Ascending aorta (tissue), 2 donors: ENCODE measurements around the gene CAMK1G. TPM values are rescaled to one million over a fixed set of nuclear protein-coding genes. Genes with fewer than 3 reads are reported as not detected.

Source experiments
- DNase-seq, 2 donors: peaks; one replicate each; pipeline ENCODE4 v3.0.0-alpha.2; 2019; ENCODE audit warnings: low spot score in 2 of 2
- H3K27ac ChIP-seq, 2 donors: fragments of 200-600 bp; sonication (generic); one replicate each; pipeline ENCODE4 v1.5.1; 2016 to 2017; ENCODE audit warnings: mild to moderate bottlenecking in 1 of 2
- H3K27me3 ChIP-seq: fragments of 200-600 bp; sonication (generic); one replicate; pipeline ENCODE4 v1.5.1; 2017
- H3K36me3 ChIP-seq, 2 donors: fragments of 200-600 bp; sonication (generic); one replicate each; pipeline ENCODE4 v1.5.1; 2016
- H3K4me1 ChIP-seq, 2 donors: fragments of 200-600 bp; sonication (generic); one replicate each; pipeline ENCODE4 v1.5.1; 2016 to 2017; ENCODE audit warnings: mild to moderate bottlenecking in 1 of 2
- H3K4me3 ChIP-seq, 2 donors: fragments of 200-600 bp; sonication (generic); one replicate each; pipeline ENCODE4 v1.5.1; 2016 to 2017; ENCODE audit warnings: mild to moderate bottlenecking in 1 of 2
- H3K9me3 ChIP-seq, 2 donors: fragments of 200-600 bp; sonication (generic); one replicate each; pipeline ENCODE4 v1.5.1; 2016
- CTCF ChIP-seq, 3 experiments: fragments of 200-600 bp in 2 of 3; fragments of 450-650 bp in 1 of 3; sonication (generic) in 2 of 3; IDR thresholded peaks; one replicate each; pipeline ENCODE4 v1.5.1; 2016 to 2019; ENCODE audit warnings: antibody characterized with exemption in 3 of 3, mild to moderate bottlenecking in 1 of 3, moderate library complexity in 1 of 3
- intact Hi-C: fragments of 100-400 bp; cut with DNase I; formaldehyde crosslinking; loops from one replicate; pipeline ENCODE4 v1.15.1; 2023
- total RNA-seq: library from RNA; depleted of rRNA; stranded (reverse); fragments of >200 nt; gene quantifications from one replicate; pipeline ENCODE4 v1.1.0, GENCODE V29; 2016

The CAMK1G gene
- total RNA-seq, 1 donor from 2014 or later = not detected

DNA sequence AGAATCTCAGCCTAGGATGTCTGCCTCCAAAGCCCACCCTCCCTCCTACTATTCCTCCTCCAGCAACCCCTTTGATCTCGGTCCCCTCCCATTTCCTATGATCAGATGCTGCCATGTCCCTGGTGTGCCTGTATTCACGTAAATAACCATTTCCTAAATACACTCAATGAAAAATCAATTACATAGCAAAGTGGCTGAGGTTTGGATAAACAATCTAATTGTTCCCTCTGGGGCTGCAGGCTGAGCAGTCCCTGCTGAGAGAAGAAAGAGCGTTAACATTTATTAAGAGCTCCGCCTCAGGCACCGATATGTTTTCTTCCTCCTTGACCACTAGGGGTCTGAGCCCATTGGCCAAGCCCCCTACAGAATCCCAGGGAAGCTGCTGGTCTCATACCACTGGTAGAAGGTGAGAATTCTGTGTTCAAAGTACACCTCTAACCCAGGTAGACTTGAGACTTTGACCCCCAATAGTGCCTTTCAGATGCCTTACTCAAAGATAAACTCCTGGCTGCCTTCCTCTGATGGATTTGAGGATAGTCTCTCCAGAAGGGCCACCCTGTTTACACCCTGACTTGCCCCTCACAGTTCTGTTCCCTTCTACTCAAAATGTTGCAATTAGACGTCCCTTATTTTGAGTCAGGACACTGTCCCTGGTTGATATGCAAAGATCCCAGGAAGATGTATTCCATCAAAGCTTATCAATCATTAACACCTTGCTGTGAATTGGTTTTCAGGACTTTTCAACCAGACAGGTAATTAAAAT, 33.9 kb upstream of the CAMK1G start:
- Histone ChIP-seq H3K27me3 (no peaks in the 10 kb centered on the region), H3K4me3 (no peak overlapping the region), H3K36me3 (no peaks in the 10 kb centered on the region), H3K9me3 (no peaks in the 10 kb centered on the region), H3K4me1 (no peaks in the 10 kb centered on the region), H3K27ac (no peak overlapping the region)
- intact Hi-C loops = no loop called here
- DNase-seq = no peak
- TF ChIP-seq CTCF (IDR thresholded peaks at IDR 0.05) = no peak

DNA sequence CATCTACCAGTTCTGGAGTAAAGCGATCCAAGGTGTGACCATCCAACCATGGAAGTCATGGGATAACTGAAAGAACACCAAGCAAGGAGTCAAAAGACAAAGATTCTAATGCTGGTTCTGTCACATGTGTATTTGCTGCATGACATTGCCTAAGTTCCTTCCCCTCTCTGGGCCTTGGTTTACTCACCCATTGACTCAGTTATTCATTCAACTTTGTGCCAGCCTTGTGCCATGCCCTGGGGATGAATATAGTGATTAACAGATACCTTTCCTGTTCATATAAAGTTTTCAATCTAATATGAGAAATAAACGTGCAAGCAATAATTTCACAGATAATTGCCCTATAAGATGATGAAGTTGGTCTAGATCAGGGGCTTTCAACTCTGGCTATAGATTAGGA, 33.0 kb upstream of the CAMK1G start:
- intact Hi-C loops = no loop called here

GRCh38 chr1:209552406-209553264, 30.9 kb upstream of the CAMK1G start:
- DNase-seq = no peak
- no peak for TF ChIP-seq CTCF (IDR thresholded peaks at IDR 0.05)

More for the DNA sequence above, 33.0 kb upstream of the CAMK1G start:
- H3K4me3 ChIP-seq = no peak overlapping the region
- no peak for TF ChIP-seq CTCF (IDR thresholded peaks at IDR 0.05)
- no peaks in the 10 kb centered on the region for H3K4me1 ChIP-seq
- H3K9me3 ChIP-seq = no peaks in the 10 kb centered on the region
- DNase-seq = no peak
- H3K27ac ChIP-seq = no peak overlapping the region
- no peaks in the 10 kb centered on the region for H3K36me3 ChIP-seq
- no peaks in the 10 kb centered on the region for H3K27me3 ChIP-seq

DNA sequence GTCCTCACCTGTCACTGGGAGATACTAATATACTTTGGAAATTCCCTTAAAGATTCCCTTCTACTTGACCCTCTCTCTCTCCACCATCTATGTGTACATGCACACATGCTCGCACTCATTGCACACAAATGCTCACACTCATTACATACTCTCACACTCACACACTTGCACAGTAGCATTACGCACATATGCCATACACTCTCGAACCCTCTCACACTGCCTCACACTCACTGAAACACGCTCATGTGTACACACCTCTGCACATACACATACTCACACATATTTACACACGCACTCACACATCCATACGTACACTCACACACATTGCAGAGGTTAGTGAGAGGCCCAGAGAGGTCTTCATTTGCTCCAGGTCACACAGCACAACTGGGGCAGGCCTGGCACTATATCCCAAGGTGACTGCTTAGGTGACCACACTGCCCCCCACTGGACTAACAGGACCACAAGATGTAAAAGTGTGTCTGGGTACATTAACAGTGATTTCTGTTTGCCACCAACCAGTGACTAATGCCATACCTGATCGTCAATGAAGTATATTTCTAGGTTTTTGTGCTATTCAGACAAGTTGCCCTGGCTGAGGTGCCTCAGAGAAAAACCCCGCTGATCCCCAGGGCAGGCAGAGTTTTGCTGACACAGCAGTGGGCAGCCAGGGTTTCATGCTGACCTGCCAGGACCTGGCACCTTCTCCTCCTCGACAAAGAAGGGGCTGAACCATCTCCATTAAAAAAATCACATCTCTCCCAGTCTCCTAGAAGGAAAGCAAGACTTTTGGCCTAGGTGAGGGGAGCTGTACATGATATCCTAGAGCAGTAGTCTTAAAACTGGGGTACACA, 28.5 kb upstream of the CAMK1G start:
- DNase-seq = no peak
- TF ChIP-seq CTCF (IDR thresholded peaks at IDR 0.05) = no peak
- intact Hi-C loops = no loop called here
- H3K4me3 ChIP-seq = no peak overlapping the region
- H3K9me3 ChIP-seq = no peaks in the 10 kb centered on the region
- no peaks in the 10 kb centered on the region for H3K27me3 ChIP-seq
- no peaks in the 10 kb centered on the region for H3K36me3 ChIP-seq
- H3K4me1 ChIP-seq = no peaks in the 10 kb centered on the region
- H3K27ac ChIP-seq = no peak overlapping the region

More at GRCh38 chr1:209552406-209553264, 30.9 kb upstream of the CAMK1G start:
- Histone ChIP-seq H3K27me3 (no peaks in the 10 kb centered on the region), H3K36me3 (no peaks in the 10 kb centered on the region), H3K4me1 (no peaks in the 10 kb centered on the region), H3K4me3 (no peak overlapping the region), H3K9me3 (no peaks in the 10 kb centered on the region), H3K27ac (no peak overlapping the region)
- intact Hi-C loops = no loop called here

GRCh38 chr1:209556162-209556690, 27.3 kb upstream of the CAMK1G start:
- DNase-seq = no peak
- H3K4me1 ChIP-seq = no peaks in the 10 kb centered on the region
- H3K4me3 ChIP-seq = no peak overlapping the region
- H3K9me3 ChIP-seq = no peaks in the 10 kb centered on the region
- no peaks in the 10 kb centered on the region for H3K27me3 ChIP-seq
- TF ChIP-seq CTCF (IDR thresholded peaks at IDR 0.05) = no peak
- H3K27ac ChIP-seq = no peak overlapping the region
- intact Hi-C loops = no loop called here
- no peaks in the 10 kb centered on the region for H3K36me3 ChIP-seq
